ENCODE data around the gene WDR90.

Gene WDR90

GRCh38 chr16:658679-659571, 9.8 kb downstream of the WDR90 start:
- DNase-seq (ENCODE audit: extremely low read depth in 1 of 2, low read depth in 1 of 2) = no peak

DNA sequence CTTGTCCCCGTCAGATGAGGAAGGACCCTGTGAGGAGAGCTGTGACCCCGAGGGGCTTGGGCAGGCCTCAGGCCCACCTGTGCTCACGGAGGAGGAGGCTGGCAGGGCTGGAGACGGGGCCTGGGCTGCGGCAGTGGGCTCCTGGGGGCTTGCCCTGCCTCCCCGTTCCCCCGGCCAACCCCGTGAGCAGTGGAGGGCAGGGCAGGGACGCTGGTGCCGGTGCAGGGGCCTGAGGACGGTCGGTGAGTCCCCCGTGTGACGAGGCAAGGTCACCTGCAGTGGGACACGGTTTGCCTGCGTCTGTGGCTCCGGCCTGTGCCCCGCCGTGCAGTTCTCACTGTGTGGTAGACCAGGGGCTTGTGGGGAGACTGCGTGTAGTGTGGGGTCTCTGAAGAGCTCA, 10.5 kb downstream of the WDR90 start:
- no peak for DNase-seq (ENCODE audit: extremely low read depth in 1 of 2, low read depth in 1 of 2)

GRCh38 chr16:660132-660458, 10.9 kb downstream of the WDR90 start:
- DNase-seq (ENCODE audit: extremely low read depth in 1 of 2, low read depth in 1 of 2) = no peak

GRCh38 chr16:660459-661183, 11.5 kb downstream of the WDR90 start:
- no peak for DNase-seq (ENCODE audit: extremely low read depth in 1 of 2, low read depth in 1 of 2)

DNA sequence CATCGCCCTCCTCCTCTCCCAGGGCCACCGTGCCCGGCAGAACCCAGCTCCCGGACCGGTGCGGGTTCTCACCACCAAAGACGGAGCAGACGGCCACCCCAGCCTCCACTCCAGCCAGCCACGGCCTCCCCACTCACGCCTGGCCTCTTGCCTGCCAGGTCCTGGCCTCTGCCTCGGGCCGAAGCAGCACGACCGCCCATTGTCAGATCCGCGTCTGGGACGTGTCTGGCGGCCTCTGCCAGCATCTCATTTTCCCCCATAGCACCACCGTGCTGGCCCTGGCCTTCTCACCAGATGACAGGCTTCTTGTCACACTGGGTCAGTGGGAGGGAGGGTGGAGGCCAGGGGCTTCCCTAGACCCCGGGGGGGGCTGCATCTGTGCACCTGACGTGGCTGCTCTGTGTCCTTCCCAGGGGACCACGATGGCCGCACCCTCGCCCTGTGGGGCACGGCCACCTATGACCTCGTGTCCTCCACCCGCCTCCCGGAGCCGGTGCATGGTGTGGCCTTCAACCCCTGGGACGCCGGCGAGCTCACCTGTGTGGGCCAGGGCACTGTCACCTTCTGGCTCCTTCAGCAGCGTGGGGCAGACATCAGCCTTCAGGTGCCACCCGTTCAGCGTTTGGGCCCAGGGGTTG, 12.1 kb downstream of the WDR90 start:
- no peak for DNase-seq (ENCODE audit: extremely low read depth in 1 of 2, low read depth in 1 of 2)

- DNase-seq (ENCODE audit: extremely low read depth in 1 of 2, low read depth in 1 of 2) = no peak
These were observed 12.9 kb downstream of the WDR90 start for GRCh38 chr16:662095-662494.

GRCh38 chr16:662597-662996, 13.4 kb downstream of the WDR90 start:
- DNase-seq (ENCODE audit: extremely low read depth in 1 of 2, low read depth in 1 of 2) = no peak

DNA sequence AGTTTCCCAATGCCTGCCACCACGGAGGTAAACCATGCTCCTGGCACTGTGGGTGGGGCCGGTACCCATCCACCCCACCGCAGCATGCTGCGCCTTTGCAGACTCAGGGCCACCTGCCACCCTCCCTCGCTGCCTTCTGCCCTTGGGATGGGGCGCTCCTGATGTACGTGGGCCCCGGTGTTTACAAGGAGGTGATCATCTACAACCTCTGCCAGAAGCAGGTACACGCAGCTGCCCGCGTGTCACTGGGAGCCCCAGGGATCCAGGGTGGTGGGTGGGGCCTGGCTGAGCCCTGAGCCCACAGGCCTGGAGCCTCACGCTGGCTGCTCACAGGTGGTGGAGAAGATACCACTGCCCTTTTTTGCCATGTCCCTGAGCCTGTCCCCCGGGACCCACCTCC, 17.4 kb downstream of the WDR90 start:
- no peak for DNase-seq (ENCODE audit: extremely low read depth in 1 of 2, low read depth in 1 of 2)

- no peak for DNase-seq (ENCODE audit: extremely low read depth in 1 of 2, low read depth in 1 of 2)
These were observed 18.1 kb downstream of the WDR90 start for GRCh38 chr16:667113-667779.

DNA sequence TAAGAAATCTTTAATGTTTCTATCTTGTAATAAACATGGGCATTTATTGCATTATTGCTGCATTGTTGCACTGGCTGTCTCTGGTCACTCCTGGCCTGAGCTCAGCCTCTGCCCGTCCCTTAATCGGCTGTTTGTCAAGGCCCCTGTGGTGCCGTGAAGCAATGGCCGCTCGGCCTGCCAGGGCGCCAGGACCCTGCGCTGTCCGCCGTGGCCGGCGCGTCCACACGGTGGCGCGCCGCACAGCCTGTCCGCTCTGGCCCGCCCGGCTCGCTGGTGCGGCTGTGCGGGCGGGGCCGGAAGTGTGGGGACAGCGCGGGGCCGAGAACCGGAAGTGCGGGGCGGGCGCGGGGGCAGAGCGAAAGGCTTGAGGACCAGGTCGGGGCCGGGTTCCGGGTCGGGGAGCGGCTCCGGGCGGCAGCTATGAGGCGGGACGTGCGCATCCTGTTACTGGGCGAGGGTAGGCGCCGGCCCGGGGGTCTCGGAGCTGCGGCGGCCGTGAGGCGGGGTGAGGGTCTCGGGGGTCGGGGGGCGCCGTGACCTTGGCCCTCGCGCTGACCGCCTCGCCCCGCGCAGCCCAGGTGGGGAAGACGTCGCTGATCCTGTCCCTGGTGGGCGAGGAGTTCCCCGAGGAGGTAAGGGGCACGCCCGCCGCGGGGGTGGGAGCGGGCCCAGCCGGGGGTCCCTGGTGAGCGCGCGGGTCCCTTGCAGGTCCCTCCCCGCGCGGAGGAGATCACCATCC, 18.8 kb downstream of the WDR90 start, which contains the start of gene RHOT2:
TSS of gene RHOT2 (plus strand) at position 353 of the 739 bp plus-strand sequence. CDS start at position 421, 68 bp downstream.
- DNase-seq (ENCODE audit: extremely low read depth in 1 of 2, low read depth in 1 of 2) = peak; percentile 87 to 92

- DNase-seq (ENCODE audit: extremely low read depth in 1 of 2, low read depth in 1 of 2) = no peak
These were observed 19.5 kb downstream of the WDR90 start for GRCh38 chr16:668519-669171.

DNA sequence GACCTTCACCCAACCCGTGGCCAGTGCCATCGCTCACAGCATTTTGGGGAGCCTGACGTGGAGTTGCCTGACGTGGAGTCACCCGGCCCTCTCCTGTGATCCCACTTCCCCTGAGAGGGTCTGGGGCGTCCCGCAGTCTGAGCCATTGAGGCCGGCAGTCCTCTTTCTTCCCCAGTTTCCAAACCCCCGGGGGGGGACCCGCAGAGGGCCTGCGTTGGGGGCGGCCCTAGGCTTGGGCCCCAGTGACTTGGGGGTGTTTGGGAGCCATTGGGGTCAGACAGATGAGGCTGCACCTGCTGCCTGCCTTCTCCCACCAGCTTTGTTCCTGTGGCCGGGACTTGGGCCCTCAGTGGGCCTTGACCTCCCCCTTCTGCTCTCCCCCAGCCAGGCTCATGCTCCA, 20.5 kb downstream of the WDR90 start:
- no peak for DNase-seq (ENCODE audit: extremely low read depth in 1 of 2, low read depth in 1 of 2)

DNA sequence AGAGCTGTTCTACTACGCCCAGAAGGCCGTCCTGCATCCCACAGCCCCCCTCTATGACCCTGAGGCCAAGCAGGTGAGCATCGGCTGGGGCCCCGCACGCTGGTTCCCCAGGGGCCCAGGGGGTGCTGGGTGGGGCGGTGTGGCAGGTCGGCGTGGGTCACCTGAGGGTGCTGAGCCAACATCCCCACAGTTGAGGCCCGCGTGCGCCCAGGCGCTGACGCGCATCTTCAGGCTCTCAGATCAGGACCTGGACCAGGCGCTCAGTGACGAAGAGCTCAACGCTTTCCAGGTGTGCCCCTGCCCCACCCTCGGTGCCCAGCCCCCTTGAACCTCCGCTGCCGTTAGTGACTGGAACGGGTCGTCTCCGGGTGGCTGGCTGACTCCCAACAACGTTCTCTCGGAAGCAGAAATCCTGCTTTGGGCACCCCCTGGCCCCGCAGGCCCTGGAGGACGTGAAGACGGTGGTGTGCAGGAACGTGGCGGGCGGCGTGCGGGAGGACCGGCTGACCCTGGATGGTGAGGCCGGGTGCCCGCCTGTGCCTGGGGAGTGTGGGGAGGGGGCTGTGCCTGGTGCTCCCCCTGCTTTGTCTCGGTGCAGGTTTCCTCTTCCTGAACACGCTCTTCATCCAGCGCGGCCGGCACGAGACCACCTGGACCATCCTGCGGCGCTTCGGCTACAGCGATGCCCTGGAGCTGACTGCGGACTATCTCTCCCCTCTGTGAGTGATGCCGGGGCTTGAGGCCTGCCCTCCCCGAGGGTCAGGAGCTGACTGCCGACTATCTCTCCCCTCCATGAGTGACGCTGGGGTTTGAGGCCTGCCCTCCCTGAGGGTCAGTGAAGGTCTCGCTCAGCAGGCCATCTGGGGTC, 21.6 kb downstream of the WDR90 start:
- DNase-seq (ENCODE audit: extremely low read depth in 1 of 2, low read depth in 1 of 2) = no peak

DNA sequence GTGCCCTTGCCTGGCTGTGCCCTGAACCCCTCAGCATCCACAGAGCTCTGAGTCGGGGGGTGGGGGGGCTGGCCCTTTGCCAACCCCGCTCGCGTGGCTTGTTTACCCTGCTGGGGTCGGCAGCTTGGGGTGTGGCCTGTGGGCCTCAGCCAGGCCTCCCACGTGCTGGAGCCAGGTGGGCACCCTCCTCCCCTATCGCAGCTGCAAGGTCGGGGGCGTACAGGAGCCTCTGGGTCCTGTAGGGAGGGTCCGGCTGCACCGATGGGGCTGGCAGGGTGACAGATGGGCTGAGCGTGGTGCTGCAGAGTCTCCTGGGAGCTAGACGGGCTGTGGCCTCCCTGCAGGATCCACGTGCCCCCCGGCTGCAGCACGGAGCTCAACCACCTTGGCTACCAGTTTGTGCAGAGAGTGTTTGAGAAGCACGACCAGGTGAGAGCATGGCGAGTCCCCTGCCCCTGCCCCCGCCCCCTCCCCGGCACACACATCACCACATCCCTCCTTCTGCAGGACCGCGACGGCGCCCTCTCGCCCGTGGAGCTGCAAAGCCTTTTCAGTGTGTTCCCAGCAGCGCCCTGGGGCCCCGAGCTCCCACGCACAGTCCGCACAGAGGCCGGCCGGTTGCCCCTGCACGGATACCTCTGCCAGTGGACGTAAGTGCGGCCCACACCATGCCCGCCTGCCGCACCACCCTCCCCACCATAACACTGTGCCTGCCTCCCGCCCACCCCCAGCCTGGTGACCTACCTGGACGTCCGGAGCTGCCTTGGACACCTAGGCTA, 22.4 kb downstream of the WDR90 start:
- DNase-seq (ENCODE audit: extremely low read depth in 1 of 2, low read depth in 1 of 2) = no peak

GRCh38 chr16:672371-672770, 23.2 kb downstream of the WDR90 start:
- DNase-seq (ENCODE audit: extremely low read depth in 1 of 2, low read depth in 1 of 2) = no peak

GRCh38 chr16:672851-673250, 23.7 kb downstream of the WDR90 start:
- DNase-seq (ENCODE audit: extremely low read depth in 1 of 2, low read depth in 1 of 2) = no peak

DNA sequence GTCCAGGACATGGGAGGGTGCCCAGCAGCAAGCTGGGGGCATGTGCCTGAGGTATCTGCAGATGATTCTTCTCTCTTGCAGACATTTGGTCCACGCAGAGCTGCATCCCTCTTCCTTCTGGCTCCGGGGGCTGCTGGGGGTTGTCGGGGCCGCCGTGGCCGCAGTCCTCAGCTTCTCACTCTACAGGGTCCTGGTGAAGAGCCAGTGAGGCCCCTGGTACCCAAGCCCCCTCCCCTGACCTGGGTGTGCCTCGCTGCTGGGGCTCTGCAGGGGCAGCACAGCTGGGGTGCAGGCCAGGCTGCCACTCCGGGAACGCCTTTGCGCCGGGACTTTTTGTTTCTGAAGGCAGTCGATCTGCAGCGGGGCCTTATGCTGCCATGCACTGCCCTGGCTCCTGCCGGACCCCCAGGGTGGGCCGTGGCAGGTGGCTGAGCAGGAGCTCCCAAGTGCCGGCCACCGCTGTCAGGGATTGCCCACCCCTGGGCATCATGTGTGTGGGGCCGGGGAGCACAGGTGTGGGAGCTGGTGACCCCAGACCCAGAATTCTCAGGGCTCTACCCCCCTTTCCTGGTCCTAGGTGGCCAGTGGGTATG, 24.3 kb downstream of the WDR90 start:
- no peak for DNase-seq (ENCODE audit: extremely low read depth in 1 of 2, low read depth in 1 of 2)

All from stimulated activated CD8-positive, alpha-beta memory T cell treated with anti-CD3 and anti-CD28 coated beads, Interleukin-7, amount 100 ng/mL, for 48 hours (primary cell).